A549 (cell line): Measurements from ENCODE around the gene CDH1.

Source experiments
- BCL3 ChIP-seq: fragments of >200 bp; sonication (Bioruptor Twin); formaldehyde crosslinking; IDR thresholded peaks from 3 replicates; pipeline ENCODE4 v1.6.1; 2016
- CEBPB ChIP-seq, 2 experiments: fragments of >200 bp in 1 of 2; sonication (Bioruptor Twin) in 1 of 2; formaldehyde crosslinking in 1 of 2; IDR thresholded peaks; 2 replicates each; pipeline ENCODE4 v1.6.1; 2012 to 2016
- CHD4 ChIP-seq: fragments of 200-600 bp; sonication (generic); IDR thresholded peaks from 2 replicates; pipeline ENCODE4 v1.6.1; 2016; ENCODE audit warnings: antibody characterized with exemption, mild to moderate bottlenecking, borderline replicate concordance
- E2F6 ChIP-seq: IDR thresholded peaks from 2 replicates; pipeline ENCODE4 v1.6.1; 2012; ENCODE audit warnings: low read depth, borderline replicate concordance
- KDM1A ChIP-seq: fragments of 200-600 bp; sonication (generic); IDR thresholded peaks from 2 replicates; pipeline ENCODE4 v1.6.1; 2016; ENCODE audit warnings: low read depth, mild to moderate bottlenecking
- RFX5 ChIP-seq: fragments of 450-650 bp; IDR thresholded peaks from 2 replicates; pipeline ENCODE4 v1.7.1; 2014; ENCODE audit warnings: antibody characterized with exemption, mild to moderate bottlenecking, moderate library complexity
- RNF2 ChIP-seq: fragments of 200-600 bp; sonication (generic); IDR thresholded peaks from 2 replicates; pipeline ENCODE4 v1.6.1; 2016; ENCODE audit warnings: low read depth, mild to moderate bottlenecking, antibody characterized with exemption, moderate library complexity, borderline replicate concordance
- SMC3 ChIP-seq: fragments of >200 bp; sonication (Bioruptor Twin); formaldehyde crosslinking; IDR thresholded peaks from 3 replicates; pipeline ENCODE4 v1.6.1; 2018; ENCODE audit warnings: inconsistent platforms
- TP53 ChIP-seq: fragments of 250-450 bp; sonication (Bioruptor Pico); IDR thresholded peaks from 2 replicates; pipeline ENCODE4 v1.5.0; 2021; ENCODE audit warnings: mild to moderate bottlenecking, moderate library complexity
- ZSCAN20 ChIP-seq: fragments of 250-450 bp; sonication (Bioruptor Pico); IDR thresholded peaks from 2 replicates; pipeline ENCODE4 v1.8.0; 2022; ENCODE audit warnings: mild to moderate bottlenecking, moderate library complexity
- TF ChIP-seq, protein P1 (sequence below): fragments of >200 bp; sonication (Bioruptor Twin); formaldehyde crosslinking; IDR thresholded peaks from 3 replicates; pipeline ENCODE4 v1.5.1; 2016
- TF ChIP-seq, protein P2 (sequence below): fragments of 250-450 bp; sonication (Bioruptor Pico); IDR thresholded peaks from 2 replicates; pipeline ENCODE4 v1.5.0; 2021; ENCODE audit warnings: mild to moderate bottlenecking, moderate library complexity, borderline replicate concordance
- TF ChIP-seq, protein P3 (sequence below): IDR thresholded peaks from 2 replicates; pipeline ENCODE4 v1.6.1; 2012

GRCh38 chr16:68826652-68827051 is 89.6 kb downstream of the CDH1 start:
- TF ChIP-seq, protein P1, sequence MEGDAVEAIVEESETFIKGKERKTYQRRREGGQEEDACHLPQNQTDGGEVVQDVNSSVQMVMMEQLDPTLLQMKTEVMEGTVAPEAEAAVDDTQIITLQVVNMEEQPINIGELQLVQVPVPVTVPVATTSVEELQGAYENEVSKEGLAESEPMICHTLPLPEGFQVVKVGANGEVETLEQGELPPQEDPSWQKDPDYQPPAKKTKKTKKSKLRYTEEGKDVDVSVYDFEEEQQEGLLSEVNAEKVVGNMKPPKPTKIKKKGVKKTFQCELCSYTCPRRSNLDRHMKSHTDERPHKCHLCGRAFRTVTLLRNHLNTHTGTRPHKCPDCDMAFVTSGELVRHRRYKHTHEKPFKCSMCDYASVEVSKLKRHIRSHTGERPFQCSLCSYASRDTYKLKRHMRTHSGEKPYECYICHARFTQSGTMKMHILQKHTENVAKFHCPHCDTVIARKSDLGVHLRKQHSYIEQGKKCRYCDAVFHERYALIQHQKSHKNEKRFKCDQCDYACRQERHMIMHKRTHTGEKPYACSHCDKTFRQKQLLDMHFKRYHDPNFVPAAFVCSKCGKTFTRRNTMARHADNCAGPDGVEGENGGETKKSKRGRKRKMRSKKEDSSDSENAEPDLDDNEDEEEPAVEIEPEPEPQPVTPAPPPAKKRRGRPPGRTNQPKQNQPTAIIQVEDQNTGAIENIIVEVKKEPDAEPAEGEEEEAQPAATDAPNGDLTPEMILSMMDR, result no peak
- TF ChIP-seq RFX5 (no peak), SMC3 (no peak), RNF2 (no peak), TP53 (no peak), KDM1A (no peak), ZSCAN20 (CRISPR knock-in tag) (no peak), CEBPB (IDR thresholded peaks at IDR 0.05) (no peak), BCL3 (no peak), CHD4 (no peak), E2F6 (no peak)
- TF ChIP-seq, protein P2, sequence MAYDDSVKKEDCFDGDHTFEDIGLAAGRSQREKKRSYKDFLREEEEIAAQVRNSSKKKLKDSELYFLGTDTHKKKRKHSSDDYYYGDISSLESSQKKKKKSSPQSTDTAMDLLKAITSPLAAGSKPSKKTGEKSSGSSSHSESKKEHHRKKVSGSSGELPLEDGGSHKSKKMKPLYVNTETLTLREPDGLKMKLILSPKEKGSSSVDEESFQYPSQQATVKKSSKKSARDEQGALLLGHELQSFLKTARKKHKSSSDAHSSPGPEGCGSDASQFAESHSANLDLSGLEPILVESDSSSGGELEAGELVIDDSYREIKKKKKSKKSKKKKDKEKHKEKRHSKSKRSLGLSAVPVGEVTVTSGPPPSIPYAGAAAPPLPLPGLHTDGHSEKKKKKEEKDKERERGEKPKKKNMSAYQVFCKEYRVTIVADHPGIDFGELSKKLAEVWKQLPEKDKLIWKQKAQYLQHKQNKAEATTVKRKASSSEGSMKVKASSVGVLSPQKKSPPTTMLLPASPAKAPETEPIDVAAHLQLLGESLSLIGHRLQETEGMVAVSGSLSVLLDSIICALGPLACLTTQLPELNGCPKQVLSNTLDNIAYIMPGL (CRISPR knock-in tag), result no peak
- TF ChIP-seq, protein P3, sequence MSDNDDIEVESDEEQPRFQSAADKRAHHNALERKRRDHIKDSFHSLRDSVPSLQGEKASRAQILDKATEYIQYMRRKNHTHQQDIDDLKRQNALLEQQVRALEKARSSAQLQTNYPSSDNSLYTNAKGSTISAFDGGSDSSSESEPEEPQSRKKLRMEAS, result no peak
